ELR (cell line): ENCODE data around the gene EEF1G.

Experiments
- DNase-seq: peaks from one replicate; pipeline ENCODE4 v3.0.0-alpha.2; 2015; ENCODE audit warnings: low read depth

The EEF1G gene

GRCh38 chr11:62539238-62539925, 34.3 kb downstream of the EEF1G start:
- DNase-seq: peak; percentile 90

GRCh38 chr11:62538470-62539237, 35.0 kb downstream of the EEF1G start:
- no peak for DNase-seq

- no peak for DNase-seq
These were observed 37.3 kb downstream of the EEF1G start for GRCh38 chr11:62536301-62536957.

- no peak for DNase-seq
These were observed 37.9 kb downstream of the EEF1G start for GRCh38 chr11:62535802-62536201.

GRCh38 chr11:62534779-62535545, 38.7 kb downstream of the EEF1G start:
- no peak for DNase-seq

- DNase-seq: no peak
These were observed 41.6 kb downstream of the EEF1G start for GRCh38 chr11:62532096-62532495.

DNA sequence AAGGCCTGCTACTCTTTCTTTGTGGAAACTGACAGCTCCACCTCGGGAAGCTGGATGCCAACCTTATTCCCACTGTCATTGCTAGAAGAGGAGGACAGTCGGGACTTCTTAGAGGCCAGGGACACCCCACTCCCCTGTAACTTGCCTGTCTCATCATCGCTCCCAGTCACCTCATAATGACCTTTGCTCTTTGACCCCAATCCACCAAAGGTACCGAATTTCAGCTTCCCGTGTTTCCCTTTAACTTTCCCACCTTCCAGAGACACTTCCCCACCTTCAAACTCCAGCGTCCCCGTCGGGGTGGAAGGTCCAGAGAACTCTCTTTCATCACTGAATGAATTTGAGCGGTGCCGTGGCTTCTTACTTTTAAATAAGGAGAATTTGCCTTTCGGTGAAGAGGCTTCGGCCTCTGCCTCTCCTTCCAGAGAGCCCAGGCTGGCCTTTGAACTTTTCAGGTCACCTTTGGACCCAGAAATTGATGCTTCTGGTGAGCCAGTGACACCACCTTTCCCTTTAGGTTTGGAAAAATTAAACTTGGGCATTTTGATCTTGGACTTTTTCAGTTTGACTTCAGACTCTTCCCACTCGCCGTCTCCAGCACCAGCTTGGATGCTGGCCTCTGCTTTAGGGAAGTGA, 56.8 kb downstream of the EEF1G start:
- no peak for DNase-seq

- no peak for DNase-seq
These were observed 59.5 kb downstream of the EEF1G start for GRCh38 chr11:62514151-62514550.

DNA sequence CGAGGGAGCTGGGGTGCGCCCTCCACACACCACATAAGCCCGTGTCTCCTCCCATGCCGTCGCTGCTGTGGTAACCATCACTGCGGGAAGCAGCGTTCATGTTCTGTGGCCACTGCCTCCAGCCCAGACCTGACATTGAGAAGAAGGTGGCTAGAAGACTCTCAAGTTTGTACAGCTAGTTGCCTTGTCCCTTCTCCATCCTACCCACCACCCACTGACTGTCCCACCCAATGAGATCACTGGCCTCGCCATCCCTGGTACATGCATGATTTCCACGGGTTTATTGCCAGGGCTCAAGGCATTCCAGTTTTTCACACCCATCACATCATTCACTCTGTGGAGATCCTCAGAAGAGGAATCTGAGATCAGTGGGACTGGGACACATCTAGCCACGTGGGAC, 60.1 kb downstream of the EEF1G start:
- no peak for DNase-seq

DNA sequence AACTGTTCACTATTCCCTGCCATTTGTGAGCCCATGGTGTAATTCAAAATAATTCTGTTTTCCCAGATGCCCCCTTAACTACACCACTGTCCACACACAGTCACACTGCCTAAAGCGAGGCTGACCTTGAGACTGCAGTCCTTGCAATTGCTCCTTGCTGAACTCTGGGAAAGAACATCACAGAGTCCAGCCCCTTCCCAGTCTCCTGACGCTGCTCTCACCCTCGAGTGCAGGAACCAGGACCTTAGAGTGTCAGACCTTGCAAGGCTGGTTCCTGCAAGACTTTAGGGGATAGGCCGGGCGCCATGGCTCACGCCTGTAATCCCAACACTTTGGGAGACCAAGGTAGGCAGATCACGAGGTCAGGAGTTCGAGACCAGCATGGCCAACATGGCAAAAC, 60.7 kb downstream of the EEF1G start:
- DNase-seq: no peak
